Measurements from ENCODE around the gene PCBP4. TPM values are rescaled to one million over a fixed set of nuclear protein-coding genes. Genes with fewer than 3 reads are reported as not detected.
A peak's percentile ranks its signal among the peaks of the same experiment; 100 is the strongest.

PCBP4 gene
- polyA plus RNA-seq, 3 donors, result 0.09 to 1.3 (median 0.22) TPM

GRCh38 chr3:51942603-51943450 lies 24.4 kb downstream of the PCBP4 start:
- WGBS (ENCODE audit: insufficient coverage), result 47% methylated on average over 10 of the region's 17 CpGs
- Histone ChIP-seq H3K9ac (ENCODE audit: insufficient read depth, low read length, poor library complexity, severe bottlenecking) (peak overlapping the region; percentile 76), H3K4me2 (replicated peaks; ENCODE audit: extremely low read depth, low read length, poor library complexity, severe bottlenecking) (peak overlapping the region; percentile 96), H2AFZ (ENCODE audit: insufficient read depth, low read depth, low read length, poor library complexity, severe bottlenecking) (peak overlapping the region; percentile 85), H3K9me3 (replicated peaks in 1 of 2; ENCODE audit: control insufficient read depth in 1 of 2, insufficient read depth in 1 of 2, low read length in 2 of 2) (no peaks in the 10 kb centered on the region), H3K27ac (ENCODE audit: low read depth in 1 of 2, low read length in 2 of 2) (peak overlapping the region; percentile 58 to 86), H3K27me3 (ENCODE audit: control insufficient read depth in 2 of 2, insufficient read depth in 2 of 2, low read length in 2 of 2) (no peaks in the 10 kb centered on the region), H4K20me1 (ENCODE audit: insufficient read depth, low read length) (no peaks in the 10 kb centered on the region), H3K4me3 (replicated peaks in 1 of 3; ENCODE audit: low read depth in 2 of 3, low read length in 3 of 3) (peak overlapping the region; percentile 35 to 90 (median 48)), H3K36me3 (replicated peaks in 1 of 2; ENCODE audit: control insufficient read depth in 1 of 2, insufficient read depth in 2 of 2, low read length in 2 of 2) (peaks cover 7 to 16% of the 10 kb centered on the region in 2 donors), H3K4me1 (ENCODE audit: control insufficient read depth in 1 of 2, insufficient read depth in 2 of 2, low read length in 2 of 2) (peaks cover 22 to 27% of the 10 kb centered on the region in 2 donors), H3K79me2 (ENCODE audit: insufficient read depth, low read length) (peaks cover 19% of the 10 kb centered on the region)
- TF ChIP-seq CTCF (IDR thresholded peaks at IDR 0.05), result no peak
- H3K4me1 Mint-ChIP-seq, result peaks cover 28% of the 10 kb centered on the region
- peak overlapping the region; percentile 85 to 86 for H3K4me3 Mint-ChIP-seq
- H3K36me3 Mint-ChIP-seq, result peaks cover 9 to 16% of the 10 kb centered on the region in 2 donors
- peaks cover 0 to 2% (median 2%) of the 10 kb centered on the region in 3 donors for H3K27me3 Mint-ChIP-seq (ENCODE audit: low read depth in 3 of 3)
- H3K9me3 Mint-ChIP-seq, result peaks cover 0 to 1% (median 0%) of the 10 kb centered on the region in 7 donors
- peak; percentile 26 to 38 (median 38) for DNase-seq
- H3K27ac Mint-ChIP-seq, result peak overlapping the region; percentile 74 to 91 (median 84)
- intact Hi-C loops (cut with micrococcal nuclease), result loop anchor here (2.0 to 5.0 kb wide), 5 partner anchors 32 to 199 kb away; partner anchors contain the start of genes ABHD14A (in 2 of the 2), ABHD14B (in 2 of the 2), DUSP7 (in 1 of the 2) and RPL29 (in 1 of the 2)

GRCh38 chr3:51941798-51942602 lies 25.3 kb downstream of the PCBP4 start, which contains the start of the genes PARP3 and RRP9:
Gene PARP3, plus strand, starts transcription at chr3:51942363. Its CDS starts 993 bp downstream, at chr3:51943356.
Gene RRP9, minus strand, starts transcription at chr3:51941904. Its CDS starts 37 bp downstream, at chr3:51941867.
- no peaks in the 10 kb centered on the region for H3K9me3 ChIP-seq (replicated peaks in 1 of 2; ENCODE audit: control insufficient read depth in 1 of 2, insufficient read depth in 1 of 2, low read length in 2 of 2)
- peaks cover 28% of the 10 kb centered on the region for H3K4me1 Mint-ChIP-seq
- H3K9ac ChIP-seq (ENCODE audit: insufficient read depth, low read length, poor library complexity, severe bottlenecking), result peak within 1 kb of the TSS; percentile 76
- H3K27me3 ChIP-seq (ENCODE audit: control insufficient read depth in 2 of 2, insufficient read depth in 2 of 2, low read length in 2 of 2), result no peaks in the 10 kb centered on the region
- H3K27me3 Mint-ChIP-seq (ENCODE audit: low read depth in 3 of 3), result no peaks in the 10 kb centered on the region
- under 1% methylated on average over 67 of the region's 67 CpGs for WGBS (ENCODE audit: insufficient coverage)
- peak; percentile 100 for DNase-seq
- H3K36me3 Mint-ChIP-seq, result peaks cover 17 to 24% of the 10 kb centered on the region in 2 donors
- H3K27ac ChIP-seq (ENCODE audit: low read depth in 1 of 2, low read length in 2 of 2), result peak within 1 kb of the TSS; percentile 58 to 86
- peak within 1 kb of the TSS; percentile 86 to 90 for H3K4me3 Mint-ChIP-seq
- H3K36me3 ChIP-seq (replicated peaks in 1 of 2; ENCODE audit: control insufficient read depth in 1 of 2, insufficient read depth in 2 of 2, low read length in 2 of 2), result peaks cover 14 to 25% of the 10 kb centered on the region in 2 donors
- TF ChIP-seq CTCF (IDR thresholded peaks at IDR 0.05), result peak; percentile 98
- peak within 1 kb of the TSS; percentile 95 for H2AFZ ChIP-seq (ENCODE audit: insufficient read depth, low read depth, low read length, poor library complexity, severe bottlenecking)
- peaks cover 19% of the 10 kb centered on the region for H3K79me2 ChIP-seq (ENCODE audit: insufficient read depth, low read length)
- intact Hi-C loops (cut with micrococcal nuclease), result loop anchor here (2.0 to 5.0 kb wide), 5 partner anchors 33 to 200 kb away; partner anchors contain the start of genes ABHD14A (in 2 of the 2), ABHD14B (in 2 of the 2), DUSP7 (in 1 of the 2) and RPL29 (in 1 of the 2)
- peak within 1 kb of the TSS; percentile 96 for H3K4me2 ChIP-seq (replicated peaks; ENCODE audit: extremely low read depth, low read length, poor library complexity, severe bottlenecking)
- peak within 1 kb of the TSS; percentile 74 to 91 (median 84) for H3K27ac Mint-ChIP-seq
- peak within 1 kb of the TSS; percentile 54 to 90 (median 61) for H3K4me3 ChIP-seq (replicated peaks in 1 of 3; ENCODE audit: low read depth in 2 of 3, low read length in 3 of 3)
- H3K9me3 Mint-ChIP-seq, result peaks cover 0 to 2% (median 0%) of the 10 kb centered on the region in 7 donors
- peaks cover 22 to 27% of the 10 kb centered on the region in 2 donors for H3K4me1 ChIP-seq (ENCODE audit: control insufficient read depth in 1 of 2, insufficient read depth in 2 of 2, low read length in 2 of 2)
- no peaks in the 10 kb centered on the region for H4K20me1 ChIP-seq (ENCODE audit: insufficient read depth, low read length)

Data from CD14-positive monocyte (primary cell).